Endothelial cell of umbilical vein (primary cell): Measurements from ENCODE around the gene GLI1.

Experiments
- EZH2 ChIP-seq: IDR thresholded peaks from 2 replicates; pipeline ENCODE4 v1.6.1; 2012; ENCODE audit warnings: borderline replicate concordance, low read depth, mild to moderate bottlenecking, moderate library complexity, low read length, inconsistent platforms; ENCODE audit not compliant: severe bottlenecking
- JUN ChIP-seq: IDR thresholded peaks from 2 replicates; pipeline ENCODE4 v1.6.1; 2011; ENCODE audit warnings: borderline replicate concordance, low read depth; ENCODE audit not compliant: insufficient read length, insufficient read depth
- POLR2A ChIP-seq: IDR thresholded peaks from 2 replicates; pipeline ENCODE4 v1.6.1; 2012; ENCODE audit warnings: low read depth, mild to moderate bottlenecking, control low read depth, low read length
- TF ChIP-seq, protein P1 (sequence below), 2 donors: IDR thresholded peaks; 1 replicate in 1 of 2; 2 replicates in 1 of 2; pipeline ENCODE4 v1.5.1; 2011; ENCODE audit warnings: low read length in 2 of 2, mild to moderate bottlenecking in 2 of 2, moderate library complexity in 2 of 2, control low read depth in 1 of 2, inconsistent platforms in 1 of 2, low read depth in 1 of 2; ENCODE audit not compliant: insufficient read depth in 1 of 2; ENCODE audit errors: extremely low read depth in 1 of 2

DNA sequence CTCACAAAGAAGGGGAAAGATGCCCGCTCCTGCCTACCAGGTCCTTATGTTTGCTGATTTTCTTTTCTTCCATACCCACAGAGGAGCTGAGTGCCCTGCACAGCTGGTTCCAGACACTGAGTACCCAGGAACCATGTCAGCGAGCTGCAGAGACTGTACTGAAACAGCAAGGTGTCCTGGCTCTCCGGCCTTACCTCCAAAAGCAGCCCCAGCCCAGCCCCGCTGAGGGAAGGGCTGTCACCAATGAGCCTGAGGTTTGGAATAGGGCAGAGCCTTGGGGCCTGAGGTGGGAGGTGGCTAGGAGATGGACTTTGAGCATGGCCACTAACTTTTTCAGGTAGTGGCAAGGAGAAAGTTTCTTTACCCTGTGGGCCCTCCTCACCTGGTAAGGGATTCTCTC is 30.5 kb downstream of the GLI1 start:
- TF ChIP-seq, protein P1, sequence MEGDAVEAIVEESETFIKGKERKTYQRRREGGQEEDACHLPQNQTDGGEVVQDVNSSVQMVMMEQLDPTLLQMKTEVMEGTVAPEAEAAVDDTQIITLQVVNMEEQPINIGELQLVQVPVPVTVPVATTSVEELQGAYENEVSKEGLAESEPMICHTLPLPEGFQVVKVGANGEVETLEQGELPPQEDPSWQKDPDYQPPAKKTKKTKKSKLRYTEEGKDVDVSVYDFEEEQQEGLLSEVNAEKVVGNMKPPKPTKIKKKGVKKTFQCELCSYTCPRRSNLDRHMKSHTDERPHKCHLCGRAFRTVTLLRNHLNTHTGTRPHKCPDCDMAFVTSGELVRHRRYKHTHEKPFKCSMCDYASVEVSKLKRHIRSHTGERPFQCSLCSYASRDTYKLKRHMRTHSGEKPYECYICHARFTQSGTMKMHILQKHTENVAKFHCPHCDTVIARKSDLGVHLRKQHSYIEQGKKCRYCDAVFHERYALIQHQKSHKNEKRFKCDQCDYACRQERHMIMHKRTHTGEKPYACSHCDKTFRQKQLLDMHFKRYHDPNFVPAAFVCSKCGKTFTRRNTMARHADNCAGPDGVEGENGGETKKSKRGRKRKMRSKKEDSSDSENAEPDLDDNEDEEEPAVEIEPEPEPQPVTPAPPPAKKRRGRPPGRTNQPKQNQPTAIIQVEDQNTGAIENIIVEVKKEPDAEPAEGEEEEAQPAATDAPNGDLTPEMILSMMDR (IDR thresholded peaks at IDR 0.05; ENCODE audit: extremely low read depth in 1 of 2, insufficient read depth in 1 of 2, low read depth in 1 of 2, low read length in 2 of 2), result no peak
- no peak for TF ChIP-seq POLR2A
- no peak for TF ChIP-seq JUN
- no peak for TF ChIP-seq EZH2
